ENCODE data around the gene RBL2.
A peak's percentile ranks its signal among the peaks of the same experiment; 100 is the strongest.
"Not testable (repeated sequence)": the region's sequence is repeated elsewhere in the genome, so short reads cannot be mapped to it uniquely, and the experiment has no call there.

The RBL2 gene, protein sequence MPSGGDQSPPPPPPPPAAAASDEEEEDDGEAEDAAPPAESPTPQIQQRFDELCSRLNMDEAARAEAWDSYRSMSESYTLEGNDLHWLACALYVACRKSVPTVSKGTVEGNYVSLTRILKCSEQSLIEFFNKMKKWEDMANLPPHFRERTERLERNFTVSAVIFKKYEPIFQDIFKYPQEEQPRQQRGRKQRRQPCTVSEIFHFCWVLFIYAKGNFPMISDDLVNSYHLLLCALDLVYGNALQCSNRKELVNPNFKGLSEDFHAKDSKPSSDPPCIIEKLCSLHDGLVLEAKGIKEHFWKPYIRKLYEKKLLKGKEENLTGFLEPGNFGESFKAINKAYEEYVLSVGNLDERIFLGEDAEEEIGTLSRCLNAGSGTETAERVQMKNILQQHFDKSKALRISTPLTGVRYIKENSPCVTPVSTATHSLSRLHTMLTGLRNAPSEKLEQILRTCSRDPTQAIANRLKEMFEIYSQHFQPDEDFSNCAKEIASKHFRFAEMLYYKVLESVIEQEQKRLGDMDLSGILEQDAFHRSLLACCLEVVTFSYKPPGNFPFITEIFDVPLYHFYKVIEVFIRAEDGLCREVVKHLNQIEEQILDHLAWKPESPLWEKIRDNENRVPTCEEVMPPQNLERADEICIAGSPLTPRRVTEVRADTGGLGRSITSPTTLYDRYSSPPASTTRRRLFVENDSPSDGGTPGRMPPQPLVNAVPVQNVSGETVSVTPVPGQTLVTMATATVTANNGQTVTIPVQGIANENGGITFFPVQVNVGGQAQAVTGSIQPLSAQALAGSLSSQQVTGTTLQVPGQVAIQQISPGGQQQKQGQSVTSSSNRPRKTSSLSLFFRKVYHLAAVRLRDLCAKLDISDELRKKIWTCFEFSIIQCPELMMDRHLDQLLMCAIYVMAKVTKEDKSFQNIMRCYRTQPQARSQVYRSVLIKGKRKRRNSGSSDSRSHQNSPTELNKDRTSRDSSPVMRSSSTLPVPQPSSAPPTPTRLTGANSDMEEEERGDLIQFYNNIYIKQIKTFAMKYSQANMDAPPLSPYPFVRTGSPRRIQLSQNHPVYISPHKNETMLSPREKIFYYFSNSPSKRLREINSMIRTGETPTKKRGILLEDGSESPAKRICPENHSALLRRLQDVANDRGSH

DNA sequence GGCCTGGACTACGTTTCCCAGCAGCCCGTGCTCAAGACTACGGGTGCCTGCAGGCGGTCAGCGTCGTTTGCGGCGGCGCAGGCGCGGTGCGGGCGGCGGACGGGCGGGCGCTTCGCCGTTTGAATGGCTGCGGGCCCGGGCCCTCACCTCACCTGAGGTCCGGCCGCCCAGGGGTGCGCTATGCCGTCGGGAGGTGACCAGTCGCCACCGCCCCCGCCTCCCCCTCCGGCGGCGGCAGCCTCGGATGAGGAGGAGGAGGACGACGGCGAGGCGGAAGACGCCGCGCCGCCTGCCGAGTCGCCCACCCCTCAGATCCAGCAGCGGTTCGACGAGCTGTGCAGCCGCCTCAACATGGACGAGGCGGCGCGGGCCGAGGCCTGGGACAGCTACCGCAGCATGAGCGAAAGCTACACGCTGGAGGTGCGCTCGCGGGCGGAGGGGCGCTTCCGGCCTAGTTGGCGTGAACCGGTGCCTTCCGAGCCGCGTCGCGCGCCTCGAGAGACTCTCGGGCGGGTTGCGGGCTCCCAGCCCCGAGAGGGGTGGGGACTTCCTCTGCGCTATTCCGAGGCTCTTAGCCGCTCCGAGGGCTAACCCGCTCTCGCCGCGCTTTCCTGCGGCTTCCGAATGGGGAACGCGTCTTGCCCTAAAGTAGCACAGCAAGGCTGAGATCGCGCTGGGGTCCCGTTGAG, at the start of gene RBL2:
Gene RBL2 (plus strand): TSS at position 95 of the 689 bp plus-strand sequence. CDS start 86 bp downstream, at position 181.
- DNase-seq (ENCODE audit: low spot score), result peak; percentile 92

DNA sequence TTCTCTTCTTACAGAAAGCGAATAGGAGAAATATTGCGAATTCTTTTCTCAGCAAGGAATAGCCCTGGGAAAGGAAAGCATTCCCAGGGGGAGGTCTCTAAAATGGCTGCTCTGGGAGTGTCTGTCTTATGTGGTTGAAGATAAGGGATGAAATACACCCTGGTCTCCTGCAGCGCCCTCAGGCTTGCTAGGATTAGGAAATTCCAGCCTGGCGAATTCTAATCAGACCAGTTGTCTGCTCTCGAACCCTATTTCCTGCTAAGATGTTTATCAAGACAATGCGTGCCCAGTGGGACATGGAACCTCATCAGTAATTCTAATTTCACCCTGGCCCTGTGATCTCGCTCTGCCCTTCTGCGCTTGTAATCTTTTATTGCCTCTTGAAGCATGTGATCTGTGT, 49.7 kb upstream of the RBL2 start:
- DNase-seq (ENCODE audit: low spot score), result not testable (repeated sequence)

DNA sequence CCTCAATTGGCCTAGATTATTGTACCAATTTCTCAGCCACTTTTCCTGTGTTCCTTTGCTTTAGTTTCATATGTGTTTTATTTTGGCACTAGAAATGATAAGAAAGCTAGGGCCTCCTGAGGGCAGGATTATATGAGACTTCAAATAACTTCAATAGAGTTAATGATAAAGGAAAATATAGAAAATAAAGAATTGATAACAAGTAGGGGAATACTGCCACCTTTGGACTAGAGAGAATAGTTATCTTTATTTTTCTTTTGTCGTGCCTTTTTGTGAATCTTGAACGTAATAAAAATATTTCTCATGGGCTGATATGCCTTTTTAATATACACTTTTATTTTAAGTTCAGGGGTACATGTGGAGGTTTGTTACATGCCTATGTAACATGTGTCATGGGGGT, 29.3 kb upstream of the RBL2 start:
- DNase-seq (ENCODE audit: low spot score), result no peak

GRCh38 chr16:53412549-53412948, 21.7 kb upstream of the RBL2 start:
- DNase-seq (ENCODE audit: low spot score), result no peak

DNA sequence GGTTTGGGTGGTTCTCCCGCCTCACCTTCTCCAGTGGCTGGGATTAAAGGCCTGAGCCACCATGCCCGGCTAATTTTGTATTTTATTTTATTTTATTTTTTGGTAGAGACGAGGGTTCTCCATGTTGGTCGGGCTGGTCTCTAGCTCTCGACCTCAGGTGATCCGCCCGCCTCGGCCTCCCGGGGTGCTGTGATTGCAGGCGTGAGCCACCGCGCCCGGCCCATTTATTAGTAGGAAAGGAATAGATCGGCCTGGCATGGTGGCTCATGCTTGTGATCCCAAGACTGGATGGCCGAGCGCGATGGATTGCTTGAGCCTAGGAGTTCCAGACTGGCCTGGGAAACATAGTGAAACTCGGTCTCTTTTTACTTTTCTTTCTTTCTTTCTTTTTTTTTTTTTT, 20.4 kb upstream of the RBL2 start:
- DNase-seq (ENCODE audit: low spot score), result no peak

DNA sequence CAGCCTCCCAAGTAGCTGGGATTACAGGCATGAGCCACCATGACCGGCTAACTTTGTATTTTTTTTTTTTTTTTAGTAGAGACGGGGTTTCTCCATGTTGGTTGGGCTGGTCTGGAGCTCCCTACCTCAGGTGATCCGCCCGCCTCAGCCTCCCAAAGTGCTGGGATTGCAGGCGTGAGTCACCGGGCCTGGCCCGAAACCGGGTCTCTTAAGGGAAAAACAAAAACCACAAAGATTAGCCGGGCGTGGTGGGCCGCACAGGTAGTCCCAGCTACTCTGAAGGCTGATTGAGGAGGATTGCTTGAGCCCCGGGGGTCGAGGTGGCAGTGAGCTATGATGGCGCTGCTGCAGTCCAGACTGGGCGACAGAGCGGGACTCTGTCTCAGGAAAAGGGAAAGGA, 19.9 kb upstream of the RBL2 start:
- no peak for DNase-seq (ENCODE audit: low spot score)

DNA sequence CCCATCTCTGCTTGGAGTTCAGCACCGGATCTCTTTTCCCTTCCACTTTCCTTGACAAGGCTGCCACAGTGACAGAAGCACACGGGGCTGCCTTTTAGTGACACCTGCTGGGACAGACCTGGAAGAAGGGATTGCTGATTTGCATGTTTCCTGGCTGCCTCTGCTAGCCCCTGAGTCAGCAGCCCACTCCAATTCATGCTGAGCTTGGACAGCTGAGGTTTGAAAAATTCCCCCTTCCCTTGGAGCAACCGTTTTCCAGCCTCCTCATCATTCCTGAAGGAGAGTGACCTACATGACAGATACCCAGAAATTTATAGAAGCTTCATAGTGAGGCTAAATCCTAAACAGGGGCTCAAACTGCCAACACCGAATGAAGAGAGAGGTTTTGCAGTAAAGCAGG, 18.8 kb upstream of the RBL2 start:
- DNase-seq (ENCODE audit: low spot score), result no peak

GRCh38 chr16:53417011-53417410, 17.3 kb upstream of the RBL2 start:
- no peak for DNase-seq (ENCODE audit: low spot score)

DNA sequence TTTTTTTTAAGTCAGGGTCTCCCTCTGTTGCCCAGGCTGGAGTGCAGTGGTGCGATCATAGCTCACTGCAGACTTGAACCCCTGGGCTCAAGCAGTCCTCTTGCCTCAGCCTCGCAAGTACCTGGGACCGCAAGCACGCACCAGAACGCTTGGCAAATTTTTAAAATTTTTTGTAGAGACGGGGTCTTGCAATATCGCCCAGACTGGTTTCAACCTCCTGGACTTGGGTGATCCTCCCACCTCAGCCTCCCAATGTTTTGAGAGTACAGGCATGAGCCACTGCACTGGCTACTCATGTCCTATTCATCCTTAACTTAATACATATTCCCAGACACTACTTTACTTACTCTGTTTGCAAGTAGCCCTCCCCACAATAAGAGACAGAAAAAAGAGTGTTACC, 16.3 kb upstream of the RBL2 start:
- DNase-seq (ENCODE audit: low spot score), result no peak

DNA sequence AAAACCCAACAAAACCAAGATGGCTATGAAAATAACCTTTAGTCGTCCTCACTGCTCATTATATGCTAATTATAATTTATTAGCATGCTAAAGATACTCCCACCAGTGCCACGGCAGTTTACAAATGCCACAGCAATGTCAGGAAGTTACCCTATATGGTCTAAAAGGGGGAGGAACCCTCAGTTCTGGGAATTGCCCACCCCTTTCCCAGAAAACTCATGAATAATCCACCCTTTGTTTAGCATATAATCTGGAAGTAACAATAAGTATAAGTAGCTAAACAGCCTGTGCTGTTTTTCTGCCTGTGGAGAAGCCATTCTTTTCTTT, 14.9 kb upstream of the RBL2 start:
- DNase-seq (ENCODE audit: low spot score), result not testable (repeated sequence)

- DNase-seq (ENCODE audit: low spot score), result no peak
Measured at GRCh38 chr16:53421248-53421647, 13.0 kb upstream of the RBL2 start.

- not testable (repeated sequence) for DNase-seq (ENCODE audit: low spot score)
Measured at GRCh38 chr16:53423968-53424367, 10.3 kb upstream of the RBL2 start.

DNA sequence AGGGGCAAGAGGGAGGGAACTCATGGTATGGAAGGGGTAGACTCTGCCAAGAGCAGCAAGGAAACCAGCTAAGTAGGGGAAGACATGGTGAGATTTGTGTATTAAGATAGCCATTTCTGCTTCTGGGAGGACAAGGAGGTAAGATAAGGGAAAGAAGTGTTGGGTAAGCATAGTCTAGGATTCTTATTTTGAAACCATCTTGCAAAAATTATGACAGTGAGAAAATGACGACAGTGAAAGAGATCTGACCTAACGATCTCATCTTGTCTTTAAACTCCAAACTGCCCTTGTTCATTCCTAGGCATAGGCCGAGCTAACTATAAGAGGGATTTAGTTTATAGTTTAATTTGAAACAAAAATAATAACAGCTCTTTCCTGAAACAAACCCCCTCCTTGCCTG, 5.6 kb upstream of the RBL2 start:
- no peak for DNase-seq (ENCODE audit: low spot score)

GRCh38 chr16:53429221-53429943, 4.9 kb upstream of the RBL2 start:
- DNase-seq (ENCODE audit: low spot score), result no peak

DNA sequence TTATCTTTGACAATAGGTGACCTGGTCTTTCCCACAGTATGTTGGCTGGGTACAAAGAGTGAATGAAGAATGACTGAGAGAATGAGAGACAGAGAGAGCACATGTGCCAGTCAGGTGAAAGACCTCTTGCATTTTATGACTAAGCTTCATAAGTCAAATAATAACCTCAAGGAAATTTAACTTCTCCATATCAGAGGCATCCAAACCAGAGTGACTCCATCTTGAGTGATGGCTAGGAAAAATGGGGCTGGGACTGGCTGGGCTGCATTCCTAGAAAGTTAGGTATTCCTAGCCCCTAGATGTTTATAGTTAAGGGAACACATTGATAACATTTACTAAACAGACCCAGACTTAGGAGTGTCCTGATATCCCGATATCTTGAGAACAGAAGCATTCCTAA, 3.9 kb upstream of the RBL2 start:
- no peak for DNase-seq (ENCODE audit: low spot score)

DNA sequence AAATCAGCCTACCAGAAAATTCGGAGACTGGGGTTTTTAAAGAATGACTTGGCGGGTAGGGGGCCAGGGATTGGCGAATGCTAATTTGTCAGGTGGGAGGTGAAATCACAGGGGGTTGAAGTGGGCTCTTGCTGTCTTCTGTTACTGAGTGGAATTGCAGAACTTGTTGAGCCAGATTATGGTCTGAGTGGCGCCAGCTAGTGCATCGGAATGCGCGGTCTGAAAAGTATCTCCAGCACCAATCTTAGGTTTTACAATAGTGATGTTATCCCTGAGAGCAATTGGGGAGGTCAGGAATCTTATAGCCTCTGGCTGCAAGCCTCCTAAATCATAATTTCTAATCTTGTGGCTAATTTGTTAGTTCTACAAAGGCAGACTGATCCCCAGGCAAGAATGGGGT, 762 bp upstream of the RBL2 start:
- no peak for DNase-seq (ENCODE audit: low spot score)

GRCh38 chr16:53433930-53434376, 318 bp upstream of the RBL2 start:
- DNase-seq (ENCODE audit: low spot score), result no peak

- peak; percentile 73 for DNase-seq (ENCODE audit: low spot score)
Measured at GRCh38 chr16:53435066-53435688, 906 bp downstream of the RBL2 start.

DNA sequence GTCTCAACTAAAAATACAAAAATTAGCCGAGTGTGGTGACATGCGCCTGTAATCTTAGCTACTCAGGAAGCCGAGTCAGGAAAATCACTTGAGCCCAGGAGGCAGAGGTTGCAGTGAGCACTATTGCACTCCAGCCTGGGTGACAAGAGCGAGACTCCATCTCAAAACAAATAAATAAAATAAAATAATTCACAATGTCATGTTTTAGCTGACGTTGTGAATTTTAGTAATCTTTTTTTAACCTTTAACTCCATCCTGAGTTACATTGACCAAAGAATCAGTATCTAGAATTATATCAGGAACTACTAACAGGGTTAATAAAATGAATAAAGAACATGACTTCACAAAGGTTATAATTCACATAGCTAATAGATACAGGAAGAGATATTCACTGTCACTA, 5.9 kb downstream of the RBL2 start:
- DNase-seq (ENCODE audit: low spot score), result no peak

- no peak for DNase-seq (ENCODE audit: low spot score)
Measured at GRCh38 chr16:53445534-53445933, 11.3 kb downstream of the RBL2 start.

GRCh38 chr16:53446090-53446489, 11.8 kb downstream of the RBL2 start:
- no peak for DNase-seq (ENCODE audit: low spot score)

Data from D341Med (cell line).